Measurements from ENCODE around the gene CAPN15. TPM values are rescaled to one million over a fixed set of nuclear protein-coding genes. Genes with fewer than 3 reads are reported as not detected.

The CAPN15 gene
- polyA plus RNA-seq, 1 donor, result 45.6 TPM

- Histone ChIP-seq H3K27ac (ENCODE audit: low read length) (no peak overlapping the region), H3K36me3 (ENCODE audit: control insufficient read depth, insufficient read depth, low read length) (peaks cover 15% of the 10 kb centered on the region), H3K4me3 (ENCODE audit: low read length) (no peak overlapping the region), H3K27me3 (ENCODE audit: control insufficient read depth, insufficient read depth, low read length) (peaks cover under 1% of the 10 kb centered on the region), H3K9me3 (ENCODE audit: control insufficient read depth, low read depth, low read length) (no peaks in the 10 kb centered on the region), H3K4me1 (ENCODE audit: control insufficient read depth, insufficient read depth, low read length) (peaks cover 4% of the 10 kb centered on the region)
- no CpG with 5 or more reads among the region's 27 CpGs for WGBS (ENCODE audit: insufficient coverage, low lambda C conversion rate)
- DNase-seq, result no peak
These were observed 52.8 kb downstream of the CAPN15 start for GRCh38 chr16:580141-580945.

GRCh38 chr16:580946-581498 lies 53.5 kb downstream of the CAPN15 start:
- no CpG with 5 or more reads among the region's 19 CpGs for WGBS (ENCODE audit: insufficient coverage, low lambda C conversion rate)
- peaks cover 4% of the 10 kb centered on the region for H3K4me1 ChIP-seq (ENCODE audit: control insufficient read depth, insufficient read depth, low read length)
- no peak overlapping the region for H3K27ac ChIP-seq (ENCODE audit: low read length)
- no peak overlapping the region for H3K4me3 ChIP-seq (ENCODE audit: low read length)
- no peak for DNase-seq
- H3K9me3 ChIP-seq (ENCODE audit: control insufficient read depth, low read depth, low read length), result no peaks in the 10 kb centered on the region
- peaks cover 8% of the 10 kb centered on the region for H3K36me3 ChIP-seq (ENCODE audit: control insufficient read depth, insufficient read depth, low read length)
- H3K27me3 ChIP-seq (ENCODE audit: control insufficient read depth, insufficient read depth, low read length), result peaks cover 3% of the 10 kb centered on the region

- Histone ChIP-seq H3K4me3 (ENCODE audit: low read length) (no peak overlapping the region), H3K36me3 (ENCODE audit: control insufficient read depth, insufficient read depth, low read length) (peaks cover 5% of the 10 kb centered on the region), H3K4me1 (ENCODE audit: control insufficient read depth, insufficient read depth, low read length) (peaks cover 4% of the 10 kb centered on the region), H3K27ac (ENCODE audit: low read length) (no peak overlapping the region), H3K9me3 (ENCODE audit: control insufficient read depth, low read depth, low read length) (no peaks in the 10 kb centered on the region), H3K27me3 (ENCODE audit: control insufficient read depth, insufficient read depth, low read length) (peaks cover 3% of the 10 kb centered on the region)
- DNase-seq, result no peak
- WGBS (ENCODE audit: insufficient coverage, low lambda C conversion rate), result no CpG with 5 or more reads among the region's 18 CpGs
These were observed 54.7 kb downstream of the CAPN15 start for GRCh38 chr16:582218-582613.

DNA sequence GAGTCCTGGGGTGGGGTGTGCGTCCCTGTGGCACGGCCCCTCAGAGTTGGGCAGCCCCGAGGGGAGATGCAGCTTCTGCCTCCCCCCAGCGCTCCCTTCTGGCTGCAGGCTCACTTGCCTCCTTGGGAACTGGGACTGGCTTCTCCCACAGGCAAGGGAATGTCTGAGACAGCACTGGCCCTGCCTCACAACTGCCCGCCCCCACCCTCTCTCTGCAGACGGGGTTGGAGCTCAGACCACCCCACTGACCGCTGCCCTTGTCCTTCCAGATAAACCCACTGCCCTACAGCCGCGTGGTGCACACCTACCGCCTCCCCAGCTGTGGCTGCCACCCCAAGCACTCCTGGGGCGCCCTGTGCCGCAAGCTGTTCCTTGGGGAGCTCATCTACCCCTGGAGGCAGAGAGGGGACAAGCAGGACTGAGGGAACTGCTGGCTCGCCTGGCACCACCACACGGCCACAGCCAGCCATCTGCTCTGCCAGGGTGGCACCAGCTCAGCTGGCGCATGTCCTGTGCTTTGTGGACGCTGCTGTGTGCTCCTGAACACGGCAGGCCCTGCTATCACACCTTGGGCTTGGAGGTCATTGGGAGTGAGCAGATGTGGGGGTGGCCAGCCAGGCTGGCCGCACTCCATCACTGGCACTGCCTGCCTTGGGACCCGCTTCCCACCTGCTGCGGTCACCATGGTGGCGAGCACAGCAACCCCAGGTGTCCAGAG lies 55.3 kb downstream of the CAPN15 start:
- peaks cover 3% of the 10 kb centered on the region for H3K27me3 ChIP-seq (ENCODE audit: control insufficient read depth, insufficient read depth, low read length)
- no peak overlapping the region for H3K4me3 ChIP-seq (ENCODE audit: low read length)
- H3K4me1 ChIP-seq (ENCODE audit: control insufficient read depth, insufficient read depth, low read length), result peaks cover 6% of the 10 kb centered on the region
- peaks cover 5% of the 10 kb centered on the region for H3K36me3 ChIP-seq (ENCODE audit: control insufficient read depth, insufficient read depth, low read length)
- no peak for DNase-seq
- H3K27ac ChIP-seq (ENCODE audit: low read length), result no peak overlapping the region
- no CpG with 5 or more reads among the region's 21 CpGs for WGBS (ENCODE audit: insufficient coverage, low lambda C conversion rate)
- no peaks in the 10 kb centered on the region for H3K9me3 ChIP-seq (ENCODE audit: control insufficient read depth, low read depth, low read length)

DNA sequence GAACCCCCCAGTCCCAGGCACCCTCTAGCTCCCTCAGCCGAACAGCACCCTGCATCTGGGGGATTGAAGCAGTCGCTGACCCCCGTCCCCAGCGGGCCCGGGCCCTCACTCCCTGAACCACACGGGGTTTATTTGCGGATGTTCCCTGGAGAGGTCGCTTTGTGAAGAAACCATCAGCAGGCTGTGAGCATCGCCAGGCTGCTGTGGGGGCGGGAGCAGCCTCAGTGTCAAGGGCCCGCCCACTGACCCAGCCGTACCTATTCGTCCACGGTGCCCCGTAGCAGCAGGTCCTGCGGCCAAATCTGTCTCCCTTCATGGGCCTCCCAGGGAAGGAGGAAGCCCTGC lies 55.9 kb downstream of the CAPN15 start:
- Histone ChIP-seq H3K4me3 (ENCODE audit: low read length) (no peak overlapping the region), H3K9me3 (ENCODE audit: control insufficient read depth, low read depth, low read length) (no peaks in the 10 kb centered on the region), H3K27me3 (ENCODE audit: control insufficient read depth, insufficient read depth, low read length) (peaks cover 3% of the 10 kb centered on the region), H3K27ac (ENCODE audit: low read length) (no peak overlapping the region), H3K4me1 (ENCODE audit: control insufficient read depth, insufficient read depth, low read length) (peaks cover 13% of the 10 kb centered on the region), H3K36me3 (ENCODE audit: control insufficient read depth, insufficient read depth, low read length) (peaks cover 5% of the 10 kb centered on the region)
- WGBS (ENCODE audit: insufficient coverage, low lambda C conversion rate), result no CpG with 5 or more reads among the region's 16 CpGs
- DNase-seq, result no peak

DNA sequence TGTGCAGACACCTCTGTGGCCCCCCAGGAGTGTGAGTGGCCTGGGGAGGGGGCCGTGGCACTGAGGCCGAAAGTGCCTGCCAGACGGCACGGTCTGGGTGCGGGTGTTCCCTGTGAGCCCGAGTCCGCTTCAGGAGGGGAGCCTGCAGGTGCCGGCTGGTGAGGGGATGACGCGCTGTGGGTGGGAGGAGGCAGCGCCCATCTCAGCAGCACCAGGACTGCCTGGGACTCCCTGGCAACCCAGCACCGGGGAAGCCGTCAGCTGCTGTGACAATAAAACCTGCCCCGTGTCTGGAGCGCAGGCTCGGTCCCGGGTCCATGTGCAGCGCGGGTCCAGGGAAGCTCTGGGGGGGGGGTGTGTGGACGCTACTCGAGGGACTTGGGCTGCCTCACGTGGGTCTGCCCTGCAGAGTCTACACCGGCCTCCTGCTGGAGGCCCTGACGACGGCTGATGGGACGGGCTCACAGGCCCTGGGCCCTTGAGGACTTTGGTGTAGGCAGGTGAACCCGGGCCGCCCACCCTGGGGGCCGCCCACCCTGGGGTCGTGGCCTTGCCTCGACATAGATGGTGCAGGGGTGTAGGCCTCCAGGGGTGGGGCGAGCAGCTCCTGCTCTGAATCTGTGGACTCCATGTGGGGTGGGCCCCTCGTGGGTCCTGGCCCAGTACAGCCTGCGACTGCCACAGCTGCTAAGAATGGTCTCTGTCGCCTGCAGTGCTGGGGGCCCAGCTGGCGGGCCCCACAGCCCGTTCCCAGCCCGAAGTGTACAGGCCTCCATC lies 56.5 kb downstream of the CAPN15 start:
- WGBS (ENCODE audit: insufficient coverage, low lambda C conversion rate), result no CpG with 5 or more reads among the region's 38 CpGs
- H3K4me1 ChIP-seq (ENCODE audit: control insufficient read depth, insufficient read depth, low read length), result peaks cover 13% of the 10 kb centered on the region

GRCh38 chr16:585351-585750 lies 57.8 kb downstream of the CAPN15 start:
- Histone ChIP-seq H3K27ac (ENCODE audit: low read length) (no peak overlapping the region), H3K4me1 (ENCODE audit: control insufficient read depth, insufficient read depth, low read length) (peaks cover 13% of the 10 kb centered on the region), H3K4me3 (ENCODE audit: low read length) (no peak overlapping the region), H3K9me3 (ENCODE audit: control insufficient read depth, low read depth, low read length) (no peaks in the 10 kb centered on the region), H3K27me3 (ENCODE audit: control insufficient read depth, insufficient read depth, low read length) (peaks cover 3% of the 10 kb centered on the region), H3K36me3 (ENCODE audit: control insufficient read depth, insufficient read depth, low read length) (peaks cover 3% of the 10 kb centered on the region)
- WGBS (ENCODE audit: insufficient coverage, low lambda C conversion rate), result no CpG with 5 or more reads among the region's 10 CpGs
- DNase-seq, result no peak

More for the DNA sequence above, 56.5 kb downstream of the CAPN15 start:
- H3K36me3 ChIP-seq (ENCODE audit: control insufficient read depth, insufficient read depth, low read length), result peaks cover 5% of the 10 kb centered on the region
- peak in 1 of 2 donors; percentile 44 for DNase-seq
- no peak overlapping the region for H3K4me3 ChIP-seq (ENCODE audit: low read length)
- H3K9me3 ChIP-seq (ENCODE audit: control insufficient read depth, low read depth, low read length), result no peaks in the 10 kb centered on the region
- peaks cover 3% of the 10 kb centered on the region for H3K27me3 ChIP-seq (ENCODE audit: control insufficient read depth, insufficient read depth, low read length)
- H3K27ac ChIP-seq (ENCODE audit: low read length), result no peak overlapping the region

DNA sequence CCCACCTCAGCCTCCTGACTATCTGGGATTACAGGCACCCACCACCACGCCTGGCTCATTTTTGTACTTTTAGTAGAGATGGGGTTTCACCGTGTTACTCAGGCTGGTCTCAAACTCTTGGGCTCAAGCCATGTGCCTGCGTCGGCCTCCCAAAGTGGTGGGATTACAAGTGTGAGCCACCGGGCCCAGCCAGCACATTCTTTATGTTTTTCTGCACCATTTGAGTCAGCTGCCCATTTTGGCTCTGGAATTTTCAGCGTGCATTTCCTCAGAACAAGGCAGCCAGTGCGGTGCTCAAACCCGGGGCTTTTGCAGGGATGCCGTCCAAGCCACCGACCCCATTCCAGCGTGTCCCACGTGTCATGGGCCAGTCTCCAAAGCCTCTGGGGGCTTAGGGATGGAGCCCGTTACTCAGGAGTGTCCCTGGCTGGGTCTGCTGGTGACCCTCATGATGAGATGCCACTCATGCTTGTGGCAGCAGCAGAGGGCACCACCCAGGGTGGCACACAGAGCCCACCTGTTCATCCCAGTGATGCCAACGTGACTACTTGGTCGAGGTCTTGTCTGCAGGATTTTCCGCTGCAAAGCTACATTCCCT lies 58.6 kb downstream of the CAPN15 start:
- H3K4me1 ChIP-seq (ENCODE audit: control insufficient read depth, insufficient read depth, low read length), result peaks cover 14% of the 10 kb centered on the region
- WGBS (ENCODE audit: insufficient coverage, low lambda C conversion rate), result no CpG with 5 or more reads among the region's 16 CpGs
- no peak overlapping the region for H3K4me3 ChIP-seq (ENCODE audit: low read length)
- H3K27ac ChIP-seq (ENCODE audit: low read length), result no peak overlapping the region
- H3K9me3 ChIP-seq (ENCODE audit: control insufficient read depth, low read depth, low read length), result no peaks in the 10 kb centered on the region
- no peak for DNase-seq
- no peaks in the 10 kb centered on the region for H3K36me3 ChIP-seq (ENCODE audit: control insufficient read depth, insufficient read depth, low read length)
- peaks cover 3% of the 10 kb centered on the region for H3K27me3 ChIP-seq (ENCODE audit: control insufficient read depth, insufficient read depth, low read length)

- Histone ChIP-seq H3K27ac (ENCODE audit: low read length) (no peak overlapping the region), H3K36me3 (ENCODE audit: control insufficient read depth, insufficient read depth, low read length) (no peaks in the 10 kb centered on the region), H3K27me3 (ENCODE audit: control insufficient read depth, insufficient read depth, low read length) (peaks cover 3% of the 10 kb centered on the region), H3K4me1 (ENCODE audit: control insufficient read depth, insufficient read depth, low read length) (peaks cover 21% of the 10 kb centered on the region), H3K4me3 (ENCODE audit: low read length) (no peak overlapping the region), H3K9me3 (ENCODE audit: control insufficient read depth, low read depth, low read length) (no peaks in the 10 kb centered on the region)
- no CpG with 5 or more reads among the region's 14 CpGs for WGBS (ENCODE audit: insufficient coverage, low lambda C conversion rate)
- DNase-seq, result no peak
These were observed 59.4 kb downstream of the CAPN15 start for GRCh38 chr16:586645-587590.

Data from large intestine (tissue), 3 donors.